OCI-LY7 (cell line): ENCODE data around the gene GAREM1.

Experiments used
- CTCF ChIP-seq: fragments of 200-600 bp; sonication (generic); conservative IDR thresholded peaks from 2 replicates; pipeline ENCODE4 v1.5.1; 2014; ENCODE audit warnings: mild to moderate bottlenecking, antibody characterized with exemption, low read length, moderate library complexity, mixed read lengths
- EZH2phosphoT487 ChIP-seq: fragments of 200-600 bp; sonication (generic); IDR thresholded peaks from 2 replicates; pipeline ENCODE4 v1.6.1; 2018; ENCODE audit warnings: low read depth, borderline replicate concordance, mild to moderate bottlenecking, mixed run types, antibody characterized with exemption, low read length, moderate library complexity, mixed read lengths

GRCh38 chr18:32258558-32259204 lies 212.0 kb downstream of the GAREM1 start:
- no peak for TF ChIP-seq CTCF
- TF ChIP-seq EZH2phosphoT487: no peak
